Testis (tissue), 2 donors: ENCODE results near the gene ITGB2.

ENCODE experiments used
- CTCF ChIP-seq, 3 experiments: fragments of 450-650 bp in 2 of 3; fragments of 200-600 bp in 1 of 3; sonication (generic) in 1 of 3; IDR thresholded peaks; one replicate each; pipeline ENCODE4 v1.5.1; 2016 to 2019; ENCODE audit warnings: antibody characterized with exemption in 3 of 3, mild to moderate bottlenecking in 2 of 3, moderate library complexity in 1 of 3
- POLR2A ChIP-seq: fragments of 450-650 bp; IDR thresholded peaks from one replicate; pipeline ENCODE4 v1.6.1; 2017; ENCODE audit warnings: antibody characterized with exemption, mild to moderate bottlenecking, moderate library complexity

- no peak for TF ChIP-seq CTCF (IDR thresholded peaks at IDR 0.05)
- no peak for TF ChIP-seq POLR2A
These were observed 84.4 kb downstream of the ITGB2 start for GRCh38 chr21:44836349-44836665.
